K562 (cell line): ENCODE data around the gene CRTC3. TPM values are rescaled to one million over a fixed set of nuclear protein-coding genes. Genes with fewer than 3 reads are reported as not detected.

Experiments used
- CREM ChIP-seq: IDR thresholded peaks from 2 replicates; pipeline ENCODE4 v1.6.1; 2014; ENCODE audit warnings: antibody characterized with exemption, low read depth
- FOSL1 ChIP-seq: fragments of 200-800 bp; sonication (Bioruptor generic); conservative IDR thresholded peaks from 2 replicates; pipeline ENCODE4 v1.6.1; 2016; ENCODE audit warnings: missing genetic modification characterization, missing compliant biosample characterization
- HDAC1 ChIP-seq, 2 experiments: fragments of 450-650 bp; IDR thresholded peaks; 2 replicates each; pipeline ENCODE4 v1.6.1; 2016 to 2017; ENCODE audit warnings: inconsistent platforms in 1 of 2, mild to moderate bottlenecking in 1 of 2, moderate library complexity in 1 of 2
- HEY1 ChIP-seq: fragments of 250-450 bp; sonication (Bioruptor Pico); IDR thresholded peaks from 2 replicates; pipeline ENCODE4 v1.5.0; 2020; ENCODE audit warnings: mild to moderate bottlenecking, moderate library complexity, borderline replicate concordance
- HLTF ChIP-seq: fragments of 450-650 bp; IDR thresholded peaks from 2 replicates; pipeline ENCODE4 v1.6.1; 2016
- ILK ChIP-seq: fragments of 450-650 bp; IDR thresholded peaks from 2 replicates; pipeline ENCODE4 v1.6.1; 2016; ENCODE audit warnings: missing genetic modification characterization, low read depth, mild to moderate bottlenecking, missing compliant biosample characterization, moderate library complexity, borderline replicate concordance
- NFATC3 ChIP-seq: fragments of 450-650 bp; IDR thresholded peaks from 2 replicates; pipeline ENCODE4 v1.6.1; 2017; ENCODE audit warnings: mild to moderate bottlenecking
- NFE2 ChIP-seq: IDR thresholded peaks from 2 replicates; pipeline ENCODE4 v1.6.1; 2014; ENCODE audit warnings: antibody characterized with exemption, low read depth
- NR2C2 ChIP-seq, 2 experiments: fragments of 200-800 bp in 1 of 2; sonication (Bioruptor generic) in 1 of 2; sonication (generic) in 1 of 2; formaldehyde crosslinking in 1 of 2; IDR thresholded peaks; 2 replicates each; pipeline versions ENCODE4 v1.6.1 to v1.8.0; 2016 to 2022; ENCODE audit warnings: mild to moderate bottlenecking in 1 of 2, missing compliant biosample characterization in 1 of 2, missing genetic modification characterization in 1 of 2, missing genetic modification reagents in 1 of 2
- POLR2AphosphoS5 ChIP-seq: IDR thresholded peaks from 2 replicates; pipeline ENCODE4 v1.6.1; 2011; ENCODE audit warnings: mild to moderate bottlenecking, low read depth, low read length, moderate library complexity; ENCODE audit not compliant: control insufficient read depth, insufficient read depth
- RCOR1 ChIP-seq, 2 experiments: IDR thresholded peaks; 2 replicates each; pipeline ENCODE4 v1.6.1; 2012; ENCODE audit warnings: low read depth in 2 of 2, low read length in 2 of 2, borderline replicate concordance in 1 of 2, improper control_type of control experiment in 1 of 2
- SOX6 ChIP-seq: fragments of 450-650 bp; IDR thresholded peaks from 2 replicates; pipeline ENCODE4 v1.6.1; 2014; ENCODE audit warnings: mild to moderate bottlenecking
- TCF7 ChIP-seq: sonication (generic); IDR thresholded peaks from 2 replicates; pipeline ENCODE4 v1.6.1; 2016; ENCODE audit warnings: antibody characterized with exemption, borderline replicate concordance
- ZBTB7A ChIP-seq: IDR thresholded peaks from 2 replicates; pipeline ENCODE4 v1.6.1; 2011; ENCODE audit warnings: low read depth, mild to moderate bottlenecking, low read length, moderate library complexity, borderline replicate concordance; ENCODE audit not compliant: control insufficient read depth
- ZEB2 ChIP-seq: fragments of 450-650 bp; IDR thresholded peaks from 2 replicates; pipeline ENCODE4 v1.6.1; 2016
- ZFP36 ChIP-seq: fragments of 150-350 bp; IDR thresholded peaks from 2 replicates; pipeline ENCODE4 v1.6.1; 2018; ENCODE audit warnings: low read length, low read depth; ENCODE audit not compliant: partially characterized antibody
- ZFX ChIP-seq: sonication (generic); formaldehyde crosslinking; IDR thresholded peaks from 2 replicates; pipeline ENCODE4 v1.8.0; 2022; ENCODE audit warnings: mild to moderate bottlenecking, missing genetic modification reagents, moderate library complexity
- ZNF592 ChIP-seq: fragments of 450-650 bp; IDR thresholded peaks from 2 replicates; pipeline ENCODE4 v1.6.1; 2017; ENCODE audit warnings: antibody characterized with exemption, mild to moderate bottlenecking
- polyA plus RNA-seq, 8 experiments: library from polyadenylated mRNA; depleted of rRNA in 4 of 8; stranded (reverse) in 5 of 8; unstranded in 3 of 8; fragments of >200 nt; fragmentation: Nextera tagmentation in 2 of 8; fragmentation: Illumina TruSeq in 1 of 8; extraction: Ambion mirVana in 2 of 8; extraction: Trizol in 1 of 8; gene quantifications; 2 replicates each; pipeline versions ENCODE4 v1.2.1 to v1.2.3, GENCODE V29; 2011 to 2014; ENCODE audit warnings: inconsistent platforms in 1 of 8, missing spikeins in 1 of 8
- total RNA-seq, 7 experiments: library from RNA; depleted of rRNA in 6 of 7; stranded (reverse); fragments of >200 nt in 6 of 7; fragmentation: Illumina TruSeq in 2 of 7; extraction: Trizol in 2 of 7; gene quantifications; 2 replicates each; pipeline versions ENCODE4 v1.2.1 to v1.2.3, GENCODE V29; 2011 to 2021; ENCODE audit warnings: low replicate concordance in 1 of 7
- TF ChIP-seq, protein P1 (sequence below), 2 experiments: fragments of 450-650 bp; IDR thresholded peaks; 2 replicates each; pipeline ENCODE4 v1.6.1; 2016
- TF ChIP-seq, protein P2 (sequence below), 2 experiments: IDR thresholded peaks in 1 of 2; conservative IDR thresholded peaks in 1 of 2; 2 replicates each; pipeline ENCODE4 v1.6.1; 2016; ENCODE audit warnings: low read depth in 2 of 2, mild to moderate bottlenecking in 1 of 2, missing compliant biosample characterization in 1 of 2, missing genetic modification characterization in 1 of 2, moderate library complexity in 1 of 2

CRTC3 gene
- total and polyA plus RNA-seq, 9 of the 15 experiments (the other 6 are each of a cell fraction or from before 2014, with no cell fraction given): 1.2 to 19.0 (median 11.6) TPM

DNA sequence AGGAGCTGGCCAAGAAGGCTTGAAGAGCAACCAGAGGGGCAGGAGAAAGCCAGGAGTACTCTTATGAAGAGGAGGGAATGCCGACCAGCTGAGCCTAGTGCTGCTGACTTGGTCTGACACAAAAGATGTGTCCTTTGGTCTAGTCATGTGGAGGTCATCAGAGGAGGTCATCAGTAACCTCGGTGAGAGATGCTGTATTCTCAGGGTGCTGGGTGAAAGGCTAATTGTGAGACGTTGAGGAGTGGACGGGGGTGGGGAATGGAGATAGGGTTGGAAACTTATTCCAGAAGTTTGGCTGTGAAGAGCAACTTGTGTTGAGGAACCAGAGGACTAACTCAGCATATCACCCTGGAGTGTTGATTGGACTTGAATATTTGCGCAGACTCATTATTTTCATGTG is 5.5 kb downstream of the CRTC3 start (continued):
- no peak for TF ChIP-seq ZNF592
- TF ChIP-seq HDAC1 (IDR thresholded peaks at IDR 0.05): 0 out of 4 replicates have a peak, but pooled peaks of 1 of the 2 experiments have one; percentile 48
- peak in 1 of 2 experiments; percentile 86; a peak in 2 of 4 replicates for TF ChIP-seq RCOR1 (IDR thresholded peaks at IDR 0.05; ENCODE audit: borderline replicate concordance in 1 of 2, low read depth in 2 of 2, low read length in 2 of 2)
- TF ChIP-seq, protein P1, sequence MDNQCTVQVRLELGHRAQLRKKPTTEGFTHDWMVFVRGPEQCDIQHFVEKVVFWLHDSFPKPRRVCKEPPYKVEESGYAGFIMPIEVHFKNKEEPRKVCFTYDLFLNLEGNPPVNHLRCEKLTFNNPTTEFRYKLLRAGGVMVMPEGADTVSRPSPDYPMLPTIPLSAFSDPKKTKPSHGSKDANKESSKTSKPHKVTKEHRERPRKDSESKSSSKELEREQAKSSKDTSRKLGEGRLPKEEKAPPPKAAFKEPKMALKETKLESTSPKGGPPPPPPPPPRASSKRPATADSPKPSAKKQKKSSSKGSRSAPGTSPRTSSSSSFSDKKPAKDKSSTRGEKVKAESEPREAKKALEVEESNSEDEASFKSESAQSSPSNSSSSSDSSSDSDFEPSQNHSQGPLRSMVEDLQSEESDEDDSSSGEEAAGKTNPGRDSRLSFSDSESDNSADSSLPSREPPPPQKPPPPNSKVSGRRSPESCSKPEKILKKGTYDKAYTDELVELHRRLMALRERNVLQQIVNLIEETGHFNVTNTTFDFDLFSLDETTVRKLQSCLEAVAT (IDR thresholded peaks at IDR 0.05): 0 out of 4 replicates have a peak, but pooled peaks of 1 of the 2 experiments have one; percentile 21
- 0 out of 2 replicates have a peak, but pooled peaks have one; percentile 42 for TF ChIP-seq ZEB2
- TF ChIP-seq POLR2AphosphoS5: no peak
- TF ChIP-seq NFE2: peak; percentile 71; the same call in 1 of the 2 replicates
- no peak for TF ChIP-seq NFATC3
- no peak for TF ChIP-seq ILK (tag)
- no peak for TF ChIP-seq ZBTB7A
- TF ChIP-seq CREM: peak; percentile 22; the same call in 1 of the 2 replicates
- TF ChIP-seq SOX6: peak; percentile 11; the same call in 1 of the 2 replicates
- no peak for TF ChIP-seq HEY1
- TF ChIP-seq HLTF: no peak
- peak; percentile 40 for TF ChIP-seq ZFP36
- TF ChIP-seq ZFX (CRISPR knock-in tag): no peak
- TF ChIP-seq FOSL1 (tag): peak; percentile 29; the same call in 1 of the 2 replicates
- TF ChIP-seq NR2C2 (CRISPR knock-in tag; IDR thresholded peaks at IDR 0.05): no peak
- peak; percentile 51; the same call in 1 of the 2 replicates for TF ChIP-seq NR2C2 (tag; IDR thresholded peaks at IDR 0.05)
- TF ChIP-seq, protein P2, sequence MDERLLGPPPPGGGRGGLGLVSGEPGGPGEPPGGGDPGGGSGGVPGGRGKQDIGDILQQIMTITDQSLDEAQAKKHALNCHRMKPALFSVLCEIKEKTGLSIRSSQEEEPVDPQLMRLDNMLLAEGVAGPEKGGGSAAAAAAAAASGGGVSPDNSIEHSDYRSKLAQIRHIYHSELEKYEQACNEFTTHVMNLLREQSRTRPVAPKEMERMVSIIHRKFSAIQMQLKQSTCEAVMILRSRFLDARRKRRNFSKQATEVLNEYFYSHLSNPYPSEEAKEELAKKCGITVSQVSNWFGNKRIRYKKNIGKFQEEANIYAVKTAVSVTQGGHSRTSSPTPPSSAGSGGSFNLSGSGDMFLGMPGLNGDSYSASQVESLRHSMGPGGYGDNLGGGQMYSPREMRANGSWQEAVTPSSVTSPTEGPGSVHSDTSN (CRISPR knock-in tag; IDR thresholded peaks at IDR 0.05; ENCODE audit: low read depth): no peak
- TF ChIP-seq, protein P2 (tag; conservative IDR thresholded peaks at IDR 0.05; ENCODE audit: low read depth): no peak
- TF ChIP-seq TCF7: no peak
